ENCODE measurements around the gene CD84.

GRCh38 chr1:160620942-160621632 lies 41.8 kb upstream of the CD84 start:
- TF ChIP-seq CTCF (IDR thresholded peaks at IDR 0.05) (no peak), EZH2 (IDR thresholded peaks at IDR 0.05) (no peak)

All from neural progenitor cell (in vitro differentiated cells).